ENCODE measurements around the gene NRAP.

Gene NRAP

GRCh38 chr10:113560071-113560470 is 103.8 kb downstream of the NRAP start:
- Histone ChIP-seq H3K9ac (ENCODE audit: low read depth, low read length) (no peak overlapping the region), H3K9me3 (ENCODE audit: control insufficient read depth, insufficient read depth, low read length) (no peaks in the 10 kb centered on the region), H3K4me1 (ENCODE audit: insufficient read depth, low read length) (0 out of 2 replicates have a peak, but pooled peaks cover 11% of the 10 kb centered on the region), H3K36me3 (ENCODE audit: insufficient read depth, low read length) (no peaks in the 10 kb centered on the region)

GRCh38 chr10:113557903-113558321 is 105.9 kb downstream of the NRAP start:
- Histone ChIP-seq H3K9me3 (ENCODE audit: control insufficient read depth, insufficient read depth, low read length) (no peaks in the 10 kb centered on the region), H3K36me3 (ENCODE audit: insufficient read depth, low read length) (no peaks in the 10 kb centered on the region), H3K4me1 (ENCODE audit: insufficient read depth, low read length) (0 out of 2 replicates have a peak, but pooled peaks cover 11% of the 10 kb centered on the region), H3K9ac (ENCODE audit: low read depth, low read length) (no peak overlapping the region)

- no peaks in the 10 kb centered on the region for H3K36me3 ChIP-seq (ENCODE audit: insufficient read depth, low read length)
- no peak overlapping the region for H3K9ac ChIP-seq (ENCODE audit: low read depth, low read length)
- no peaks in the 10 kb centered on the region for H3K9me3 ChIP-seq (ENCODE audit: control insufficient read depth, insufficient read depth, low read length)
- H3K4me1 ChIP-seq (ENCODE audit: insufficient read depth, low read length): 0 out of 2 replicates have a peak, but pooled peaks cover 11% of the 10 kb centered on the region
Observed at GRCh38 chr10:113557424-113557862, 106.4 kb downstream of the NRAP start.

- Histone ChIP-seq H3K9ac (ENCODE audit: low read depth, low read length) (no peak overlapping the region), H3K4me1 (ENCODE audit: insufficient read depth, low read length) (0 out of 2 replicates have a peak, but pooled peaks cover 11% of the 10 kb centered on the region), H3K9me3 (ENCODE audit: control insufficient read depth, insufficient read depth, low read length) (no peaks in the 10 kb centered on the region), H3K36me3 (ENCODE audit: insufficient read depth, low read length) (no peaks in the 10 kb centered on the region)
Observed at GRCh38 chr10:113555751-113556150, 108.1 kb downstream of the NRAP start.

GRCh38 chr10:113555245-113555644 is 108.6 kb downstream of the NRAP start:
- Histone ChIP-seq H3K9ac (ENCODE audit: low read depth, low read length) (no peak overlapping the region), H3K36me3 (ENCODE audit: insufficient read depth, low read length) (no peaks in the 10 kb centered on the region), H3K9me3 (ENCODE audit: control insufficient read depth, insufficient read depth, low read length) (no peaks in the 10 kb centered on the region), H3K4me1 (ENCODE audit: insufficient read depth, low read length) (0 out of 2 replicates have a peak, but pooled peaks cover 11% of the 10 kb centered on the region)

- H3K36me3 ChIP-seq (ENCODE audit: insufficient read depth, low read length): no peaks in the 10 kb centered on the region
- 0 out of 2 replicates have a peak, but pooled peaks cover 7% of the 10 kb centered on the region for H3K4me1 ChIP-seq (ENCODE audit: insufficient read depth, low read length)
- no peak overlapping the region for H3K9ac ChIP-seq (ENCODE audit: low read depth, low read length)
- H3K9me3 ChIP-seq (ENCODE audit: control insufficient read depth, insufficient read depth, low read length): no peaks in the 10 kb centered on the region
Observed at GRCh38 chr10:113554214-113554613, 109.6 kb downstream of the NRAP start.

- Histone ChIP-seq H3K9ac (ENCODE audit: low read depth, low read length) (no peak overlapping the region), H3K36me3 (ENCODE audit: insufficient read depth, low read length) (no peaks in the 10 kb centered on the region), H3K4me1 (ENCODE audit: insufficient read depth, low read length) (0 out of 2 replicates have a peak, but pooled peaks cover 7% of the 10 kb centered on the region), H3K9me3 (ENCODE audit: control insufficient read depth, insufficient read depth, low read length) (no peaks in the 10 kb centered on the region)
Observed at GRCh38 chr10:113553149-113553548, 110.7 kb downstream of the NRAP start.

GRCh38 chr10:113552701-113553100 is 111.1 kb downstream of the NRAP start, which contains the start of gene HABP2:
Gene HABP2, plus strand, starts transcription at chr10:113553053. Its CDS starts 69 bp downstream, at chr10:113553122.
- Histone ChIP-seq H3K36me3 (ENCODE audit: insufficient read depth, low read length) (no peaks in the 10 kb centered on the region), H3K4me1 (ENCODE audit: insufficient read depth, low read length) (0 out of 2 replicates have a peak, but pooled peaks cover 3% of the 10 kb centered on the region), H3K9me3 (ENCODE audit: control insufficient read depth, insufficient read depth, low read length) (no peaks in the 10 kb centered on the region), H3K9ac (ENCODE audit: low read depth, low read length) (no peak within 1 kb of the TSS)

- Histone ChIP-seq H3K9me3 (ENCODE audit: control insufficient read depth, insufficient read depth, low read length) (no peaks in the 10 kb centered on the region), H3K36me3 (ENCODE audit: insufficient read depth, low read length) (no peaks in the 10 kb centered on the region), H3K9ac (ENCODE audit: low read depth, low read length) (no peak overlapping the region), H3K4me1 (ENCODE audit: insufficient read depth, low read length) (no peaks in the 10 kb centered on the region)
Observed at GRCh38 chr10:113552014-113552413, 111.8 kb downstream of the NRAP start.

GRCh38 chr10:113550365-113550764 is 113.5 kb downstream of the NRAP start:
- Histone ChIP-seq H3K36me3 (ENCODE audit: insufficient read depth, low read length) (no peaks in the 10 kb centered on the region), H3K9me3 (ENCODE audit: control insufficient read depth, insufficient read depth, low read length) (no peaks in the 10 kb centered on the region), H3K9ac (ENCODE audit: low read depth, low read length) (no peak overlapping the region), H3K4me1 (ENCODE audit: insufficient read depth, low read length) (no peaks in the 10 kb centered on the region)

- Histone ChIP-seq H3K36me3 (ENCODE audit: insufficient read depth, low read length) (no peaks in the 10 kb centered on the region), H3K9ac (ENCODE audit: low read depth, low read length) (no peak overlapping the region), H3K4me1 (ENCODE audit: insufficient read depth, low read length) (no peaks in the 10 kb centered on the region), H3K9me3 (ENCODE audit: control insufficient read depth, insufficient read depth, low read length) (no peaks in the 10 kb centered on the region)
Observed at GRCh38 chr10:113549856-113550255, 114.0 kb downstream of the NRAP start.

- Histone ChIP-seq H3K36me3 (ENCODE audit: insufficient read depth, low read length) (no peaks in the 10 kb centered on the region), H3K9ac (ENCODE audit: low read depth, low read length) (no peak overlapping the region), H3K4me1 (ENCODE audit: insufficient read depth, low read length) (no peaks in the 10 kb centered on the region), H3K9me3 (ENCODE audit: control insufficient read depth, insufficient read depth, low read length) (no peaks in the 10 kb centered on the region)
Observed at GRCh38 chr10:113547426-113547825, 116.4 kb downstream of the NRAP start.

GRCh38 chr10:113544392-113544791 is 119.4 kb downstream of the NRAP start:
- Histone ChIP-seq H3K4me1 (ENCODE audit: insufficient read depth, low read length) (no peaks in the 10 kb centered on the region), H3K9me3 (ENCODE audit: control insufficient read depth, insufficient read depth, low read length) (no peaks in the 10 kb centered on the region), H3K9ac (ENCODE audit: low read depth, low read length) (no peak overlapping the region), H3K36me3 (ENCODE audit: insufficient read depth, low read length) (no peaks in the 10 kb centered on the region)

- no peaks in the 10 kb centered on the region for H3K9me3 ChIP-seq (ENCODE audit: control insufficient read depth, insufficient read depth, low read length)
- no peaks in the 10 kb centered on the region for H3K36me3 ChIP-seq (ENCODE audit: insufficient read depth, low read length)
- H3K9ac ChIP-seq (ENCODE audit: low read depth, low read length): no peak overlapping the region
- H3K4me1 ChIP-seq (ENCODE audit: insufficient read depth, low read length): no peaks in the 10 kb centered on the region
Observed at GRCh38 chr10:113543107-113543955, 120.5 kb downstream of the NRAP start.

- Histone ChIP-seq H3K36me3 (ENCODE audit: insufficient read depth, low read length) (no peaks in the 10 kb centered on the region), H3K4me1 (ENCODE audit: insufficient read depth, low read length) (no peaks in the 10 kb centered on the region), H3K9me3 (ENCODE audit: control insufficient read depth, insufficient read depth, low read length) (no peaks in the 10 kb centered on the region), H3K9ac (ENCODE audit: low read depth, low read length) (no peak overlapping the region)
Observed at GRCh38 chr10:113541549-113541927, 122.3 kb downstream of the NRAP start.

Data from ES-I3 (cell line).